GM19193 (cell line): ENCODE data around the gene FADS3.
A peak's percentile ranks its signal among the peaks of the same experiment; 100 is the strongest.

Source experiments
- POLR2A ChIP-seq: IDR thresholded peaks from 4 replicates; pipeline ENCODE4 v1.6.1; 2011; ENCODE audit not compliant: insufficient read depth, insufficient read length; ENCODE audit errors: extremely low read depth

Gene FADS3

GRCh38 chr11:61853698-61854169 lies 37.6 kb downstream of the FADS3 start:
- TF ChIP-seq POLR2A: no peak

GRCh38 chr11:61851900-61852295 lies 39.4 kb downstream of the FADS3 start:
- no peak for TF ChIP-seq POLR2A

GRCh38 chr11:61851113-61851899 lies 40.0 kb downstream of the FADS3 start:
- no peak for TF ChIP-seq POLR2A

- TF ChIP-seq POLR2A: no peak
These were observed 40.7 kb downstream of the FADS3 start for GRCh38 chr11:61850687-61851086.

GRCh38 chr11:61848631-61849030 lies 42.7 kb downstream of the FADS3 start:
- TF ChIP-seq POLR2A: no peak

- peak; percentile 22 for TF ChIP-seq POLR2A
These were observed 43.3 kb downstream of the FADS3 start for GRCh38 chr11:61847914-61848581.

GRCh38 chr11:61846362-61847020 lies 44.9 kb downstream of the FADS3 start:
- no peak for TF ChIP-seq POLR2A

GRCh38 chr11:61844909-61845565 lies 46.3 kb downstream of the FADS3 start:
- TF ChIP-seq POLR2A: no peak

GRCh38 chr11:61842528-61842820 lies 48.9 kb downstream of the FADS3 start:
- no peak for TF ChIP-seq POLR2A

- no peak for TF ChIP-seq POLR2A
These were observed 49.5 kb downstream of the FADS3 start for GRCh38 chr11:61841636-61842527.

- no peak for TF ChIP-seq POLR2A
These were observed 51.0 kb downstream of the FADS3 start for GRCh38 chr11:61840371-61840770.

- TF ChIP-seq POLR2A: no peak
These were observed 51.6 kb downstream of the FADS3 start for GRCh38 chr11:61839742-61840141.

GRCh38 chr11:61838921-61839320 lies 52.4 kb downstream of the FADS3 start:
- TF ChIP-seq POLR2A: no peak

- no peak for TF ChIP-seq POLR2A
These were observed 52.8 kb downstream of the FADS3 start for GRCh38 chr11:61838501-61838900.
